ENCODE data around the gene CREBZF.

DNA sequence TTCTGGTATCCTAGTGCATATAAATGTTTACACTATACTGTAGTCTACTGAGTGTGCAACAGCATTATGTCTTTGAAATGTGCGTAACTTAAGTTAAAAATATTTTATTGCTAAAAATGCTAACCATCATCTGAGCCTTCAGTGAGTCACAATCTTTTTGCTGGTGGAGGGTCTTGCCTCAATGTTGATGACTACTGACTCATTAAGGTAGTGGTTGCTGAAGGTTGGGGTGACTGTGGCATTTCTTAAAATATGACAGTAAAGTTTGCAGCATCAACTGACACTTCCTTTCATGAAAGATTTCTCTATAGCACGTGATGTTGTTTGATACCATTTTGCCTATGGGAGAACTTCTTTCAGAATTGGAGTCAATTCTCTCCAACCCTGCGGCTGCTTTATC is 8.5 kb upstream of the CREBZF start:
- TF ChIP-seq EZH2 (IDR thresholded peaks at IDR 0.05; ENCODE audit: insufficient read depth, poor library complexity, severe bottlenecking): no peak
- no peak for TF ChIP-seq EZH2phosphoT487 (IDR thresholded peaks at IDR 0.05; ENCODE audit: insufficient read depth, low read depth)

Data from GM23248 (cell line).